GM23338 (cell line): ENCODE measurements around the gene CRACR2B. TPM values are rescaled to one million over a fixed set of nuclear protein-coding genes. Genes with fewer than 3 reads are reported as not detected.

Experiments used
- ATAC-seq: fragments of 200-7000 bp; cut with Tn5 transposase; 3 replicates; pipeline ENCODE4 v1.9.1; 2020
- DNase-seq: peaks from one replicate; pipeline ENCODE4 v3.0.0-alpha.2; 2015; ENCODE audit warnings: low spot score
- H2AFZ ChIP-seq: fragments of 200-600 bp; sonication (generic); 2 replicates; pipeline ENCODE4 v1.8.0; 2016; ENCODE audit warnings: antibody characterized with exemption, mild to moderate bottlenecking, moderate library complexity
- H3F3A ChIP-seq: fragments of 200-600 bp; sonication (generic); replicated peaks from 2 replicates; pipeline ENCODE4 v1.8.0; 2017; ENCODE audit warnings: antibody characterized with exemption, mixed run types, low read depth
- H3K27ac ChIP-seq: fragments of 200-600 bp; sonication (generic); 2 replicates; pipeline ENCODE4 v1.6.1; 2016; ENCODE audit warnings: low read depth
- H3K27me3 ChIP-seq: fragments of 200-600 bp; sonication (generic); 2 replicates; pipeline ENCODE4 v1.8.0; 2016; ENCODE audit warnings: mild to moderate bottlenecking, mixed run types, moderate library complexity; ENCODE audit not compliant: insufficient read depth
- H3K36me3 ChIP-seq: fragments of 200-600 bp; sonication (generic); 2 replicates; pipeline ENCODE4 v1.8.0; 2016; ENCODE audit warnings: mild to moderate bottlenecking; ENCODE audit not compliant: insufficient read depth
- H3K4me1 ChIP-seq: fragments of 200-600 bp; sonication (generic); 2 replicates; pipeline ENCODE4 v1.8.0; 2016; ENCODE audit warnings: mild to moderate bottlenecking, moderate library complexity; ENCODE audit not compliant: insufficient read depth
- H3K4me2 ChIP-seq: fragments of 200-600 bp; sonication (generic); 2 replicates; pipeline ENCODE4 v1.7.1; 2017; ENCODE audit warnings: mixed run types
- H3K4me3 ChIP-seq: fragments of 200-600 bp; sonication (generic); 2 replicates; pipeline ENCODE4 v1.6.1; 2016; ENCODE audit warnings: mixed run types
- H3K79me2 ChIP-seq: fragments of 200-600 bp; sonication (generic); replicated peaks from 2 replicates; pipeline ENCODE4 v1.8.0; 2017; ENCODE audit warnings: mild to moderate bottlenecking; ENCODE audit not compliant: insufficient read depth
- H3K9me2 ChIP-seq: fragments of 200-600 bp; sonication (generic); 2 replicates; pipeline ENCODE4 v1.8.0; 2017; ENCODE audit not compliant: insufficient read depth
- H4K20me1 ChIP-seq: fragments of 200-600 bp; sonication (generic); replicated peaks from 2 replicates; pipeline ENCODE4 v1.8.0; 2017; ENCODE audit warnings: mild to moderate bottlenecking; ENCODE audit not compliant: insufficient read depth
- H3K27ac Mint-ChIP-seq: 2 replicates; pipeline ENCODE4 v1.8.0; 2020; ENCODE audit warnings: inconsistent platforms, mild to moderate bottlenecking, moderate library complexity, mixed read lengths
- H3K27me3 Mint-ChIP-seq: 3 replicates; pipeline ENCODE4 v1.8.0; 2022; ENCODE audit warnings: low read depth, mild to moderate bottlenecking, moderate library complexity, mixed read lengths, inconsistent platforms; ENCODE audit not compliant: insufficient read depth, poor library complexity
- H3K36me3 Mint-ChIP-seq: 3 replicates; pipeline ENCODE4 v1.8.0; 2021; ENCODE audit warnings: low read depth, mild to moderate bottlenecking, inconsistent platforms, moderate library complexity, mixed read lengths
- H3K4me1 Mint-ChIP-seq: 3 replicates; pipeline ENCODE4 v1.8.0; 2020; ENCODE audit warnings: mild to moderate bottlenecking, inconsistent platforms, mixed read lengths
- H3K4me3 Mint-ChIP-seq: 3 replicates; pipeline ENCODE4 v1.8.0; 2021; ENCODE audit warnings: moderate library complexity, mild to moderate bottlenecking, inconsistent platforms, mixed read lengths
- H3K9me3 Mint-ChIP-seq: 3 replicates; pipeline ENCODE4 v1.8.0; 2020; ENCODE audit warnings: moderate library complexity, mild to moderate bottlenecking, inconsistent platforms, mixed read lengths
- CREB1 ChIP-seq: fragments of 250-450 bp; sonication (Bioruptor Pico); IDR thresholded peaks from 2 replicates; pipeline ENCODE4 v1.5.0; 2020; ENCODE audit warnings: low read depth, mild to moderate bottlenecking, moderate library complexity
- EZH2 ChIP-seq: fragments of 200-600 bp; sonication (generic); IDR thresholded peaks from one replicate; pipeline ENCODE4 v1.8.0; 2017; ENCODE audit warnings: antibody characterized with exemption, mild to moderate bottlenecking, low read depth; ENCODE audit not compliant: unreplicated experiment
- EZH2phosphoT487 ChIP-seq: fragments of 200-600 bp; sonication (generic); IDR thresholded peaks from one replicate; pipeline ENCODE4 v1.8.1; 2018; ENCODE audit warnings: antibody characterized with exemption; ENCODE audit not compliant: unreplicated experiment
- JUNB ChIP-seq: IDR thresholded peaks from one replicate; pipeline ENCODE4 v1.6.1; 2016; ENCODE audit warnings: antibody characterized with exemption; ENCODE audit not compliant: unreplicated experiment
- NANOG ChIP-seq: IDR thresholded peaks from 2 replicates; pipeline ENCODE4 v1.6.1; 2016; ENCODE audit warnings: antibody characterized with exemption, borderline replicate concordance
- POLR2AphosphoS5 ChIP-seq: IDR thresholded peaks from 2 replicates; pipeline ENCODE4 v1.6.1; 2016; ENCODE audit warnings: antibody characterized with exemption, low read depth
- STAT1 ChIP-seq: IDR thresholded peaks from one replicate; pipeline ENCODE4 v1.6.1; 2016; ENCODE audit warnings: antibody characterized with exemption; ENCODE audit not compliant: unreplicated experiment
- ZNF114 ChIP-seq: fragments of 250-450 bp; sonication (Bioruptor Pico); IDR thresholded peaks from 2 replicates; pipeline ENCODE4 v1.5.0; 2020; ENCODE audit warnings: mild to moderate bottlenecking, moderate library complexity
- ZNF331 ChIP-seq: fragments of 250-450 bp; sonication (Bioruptor Pico); IDR thresholded peaks from 2 replicates; pipeline ENCODE4 v1.5.0; 2020; ENCODE audit warnings: low read depth, mild to moderate bottlenecking, moderate library complexity
- polyA plus RNA-seq: library from polyadenylated mRNA; unstranded; fragments of >200 nt; fragmentation: Nextera tagmentation; extraction: Ambion mirVana; gene quantifications from 2 replicates; pipeline ENCODE4 v1.2.1, GENCODE V29; 2016
- total RNA-seq: library from RNA; depleted of rRNA; stranded (reverse); fragments of >200 nt; shearing (Covaris generic); gene quantifications from 2 replicates; pipeline ENCODE4 v1.2.3, GENCODE V29; 2014
- TF ChIP-seq, protein P1 (sequence below), 2 experiments: fragments of 200-600 bp in 1 of 2; sonication (generic) in 1 of 2; conservative IDR thresholded peaks; 2 replicates each; pipeline versions ENCODE4 v1.5.1 to v1.6.1; 2016 to 2017; ENCODE audit warnings: antibody characterized with exemption in 2 of 2, low read depth in 2 of 2, mild to moderate bottlenecking in 2 of 2, moderate library complexity in 1 of 2
- TF ChIP-seq, protein P2 (sequence below): fragments of 250-450 bp; sonication (Bioruptor Pico); IDR thresholded peaks from 2 replicates; pipeline ENCODE4 v1.5.0; 2020; ENCODE audit warnings: mild to moderate bottlenecking, moderate library complexity
- TF ChIP-seq, protein P3 (sequence below): IDR thresholded peaks from one replicate; pipeline ENCODE4 v1.6.1; 2018; ENCODE audit warnings: antibody characterized with exemption; ENCODE audit not compliant: unreplicated experiment
- TF ChIP-seq, protein P4 (sequence below): IDR thresholded peaks from 2 replicates; pipeline ENCODE4 v1.6.1; 2016; ENCODE audit warnings: antibody characterized with exemption

Gene CRACR2B
- total and polyA plus RNA-seq, 2 experiments from 2014 or later, result 55.9 to 64.1 TPM

DNA sequence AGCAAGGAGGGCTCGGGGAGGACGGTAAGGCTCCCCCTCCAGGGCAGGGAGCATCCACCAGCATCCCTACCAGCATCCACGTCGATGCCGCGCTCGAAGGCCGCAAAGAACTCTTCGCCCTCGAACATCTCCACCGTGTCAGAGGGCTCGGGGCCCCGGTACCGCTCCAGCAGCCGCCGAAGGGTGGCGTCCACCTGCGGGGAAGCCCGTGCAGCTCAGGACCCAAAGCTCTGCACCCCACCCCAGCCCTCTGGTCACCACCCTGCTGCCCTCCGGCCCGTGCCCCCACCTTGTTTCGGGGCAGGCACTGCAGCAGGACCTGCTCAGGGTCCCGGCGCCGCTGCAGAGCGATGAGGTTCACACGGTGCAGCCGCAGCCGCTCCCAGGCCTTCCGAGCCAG, 27.2 kb upstream of the CRACR2B start:
- ATAC-seq (no peak), DNase-seq (no peak)
- Histone ChIP-seq H2AFZ (no peak overlapping the region), H3K36me3 (no peaks in the 10 kb centered on the region), H3K79me2 (no peaks in the 10 kb centered on the region; the same call in 1 of the 2 replicates), H3K4me1 (peaks cover 15% of the 10 kb centered on the region; the same call in 1 of the 2 replicates), H4K20me1 (no peaks in the 10 kb centered on the region), H3K4me3 (no peak overlapping the region), H3K9me2 (no peaks in the 10 kb centered on the region), H3F3A (peaks cover 15% of the 10 kb centered on the region; the same call in 1 of the 2 replicates), H3K4me2 (no peak overlapping the region), H3K27me3 (no peaks in the 10 kb centered on the region), H3K27ac (no peak overlapping the region)
- peaks cover 10% of the 10 kb centered on the region for H3K27me3 Mint-ChIP-seq
- H3K4me3 Mint-ChIP-seq, result no peak overlapping the region
- peaks cover 2% of the 10 kb centered on the region; the same call in 1 of the 3 replicates for H3K36me3 Mint-ChIP-seq
- no peak overlapping the region for H3K27ac Mint-ChIP-seq
- no peaks in the 10 kb centered on the region for H3K9me3 Mint-ChIP-seq
- peaks cover 14% of the 10 kb centered on the region; the same call in 2 of the 3 replicates for H3K4me1 Mint-ChIP-seq
- TF ChIP-seq JUNB (no peak), POLR2AphosphoS5 (no peak), CREB1 (CRISPR knock-in tag) (no peak), NANOG (no peak), STAT1 (no peak), EZH2phosphoT487 (no peak), ZNF114 (no peak), ZNF331 (no peak), EZH2 (no peak)
- TF ChIP-seq, protein P1, sequence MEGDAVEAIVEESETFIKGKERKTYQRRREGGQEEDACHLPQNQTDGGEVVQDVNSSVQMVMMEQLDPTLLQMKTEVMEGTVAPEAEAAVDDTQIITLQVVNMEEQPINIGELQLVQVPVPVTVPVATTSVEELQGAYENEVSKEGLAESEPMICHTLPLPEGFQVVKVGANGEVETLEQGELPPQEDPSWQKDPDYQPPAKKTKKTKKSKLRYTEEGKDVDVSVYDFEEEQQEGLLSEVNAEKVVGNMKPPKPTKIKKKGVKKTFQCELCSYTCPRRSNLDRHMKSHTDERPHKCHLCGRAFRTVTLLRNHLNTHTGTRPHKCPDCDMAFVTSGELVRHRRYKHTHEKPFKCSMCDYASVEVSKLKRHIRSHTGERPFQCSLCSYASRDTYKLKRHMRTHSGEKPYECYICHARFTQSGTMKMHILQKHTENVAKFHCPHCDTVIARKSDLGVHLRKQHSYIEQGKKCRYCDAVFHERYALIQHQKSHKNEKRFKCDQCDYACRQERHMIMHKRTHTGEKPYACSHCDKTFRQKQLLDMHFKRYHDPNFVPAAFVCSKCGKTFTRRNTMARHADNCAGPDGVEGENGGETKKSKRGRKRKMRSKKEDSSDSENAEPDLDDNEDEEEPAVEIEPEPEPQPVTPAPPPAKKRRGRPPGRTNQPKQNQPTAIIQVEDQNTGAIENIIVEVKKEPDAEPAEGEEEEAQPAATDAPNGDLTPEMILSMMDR (conservative IDR thresholded peaks at IDR 0.05; ENCODE audit: low read depth in 2 of 2), result no peak
- TF ChIP-seq, protein P2, sequence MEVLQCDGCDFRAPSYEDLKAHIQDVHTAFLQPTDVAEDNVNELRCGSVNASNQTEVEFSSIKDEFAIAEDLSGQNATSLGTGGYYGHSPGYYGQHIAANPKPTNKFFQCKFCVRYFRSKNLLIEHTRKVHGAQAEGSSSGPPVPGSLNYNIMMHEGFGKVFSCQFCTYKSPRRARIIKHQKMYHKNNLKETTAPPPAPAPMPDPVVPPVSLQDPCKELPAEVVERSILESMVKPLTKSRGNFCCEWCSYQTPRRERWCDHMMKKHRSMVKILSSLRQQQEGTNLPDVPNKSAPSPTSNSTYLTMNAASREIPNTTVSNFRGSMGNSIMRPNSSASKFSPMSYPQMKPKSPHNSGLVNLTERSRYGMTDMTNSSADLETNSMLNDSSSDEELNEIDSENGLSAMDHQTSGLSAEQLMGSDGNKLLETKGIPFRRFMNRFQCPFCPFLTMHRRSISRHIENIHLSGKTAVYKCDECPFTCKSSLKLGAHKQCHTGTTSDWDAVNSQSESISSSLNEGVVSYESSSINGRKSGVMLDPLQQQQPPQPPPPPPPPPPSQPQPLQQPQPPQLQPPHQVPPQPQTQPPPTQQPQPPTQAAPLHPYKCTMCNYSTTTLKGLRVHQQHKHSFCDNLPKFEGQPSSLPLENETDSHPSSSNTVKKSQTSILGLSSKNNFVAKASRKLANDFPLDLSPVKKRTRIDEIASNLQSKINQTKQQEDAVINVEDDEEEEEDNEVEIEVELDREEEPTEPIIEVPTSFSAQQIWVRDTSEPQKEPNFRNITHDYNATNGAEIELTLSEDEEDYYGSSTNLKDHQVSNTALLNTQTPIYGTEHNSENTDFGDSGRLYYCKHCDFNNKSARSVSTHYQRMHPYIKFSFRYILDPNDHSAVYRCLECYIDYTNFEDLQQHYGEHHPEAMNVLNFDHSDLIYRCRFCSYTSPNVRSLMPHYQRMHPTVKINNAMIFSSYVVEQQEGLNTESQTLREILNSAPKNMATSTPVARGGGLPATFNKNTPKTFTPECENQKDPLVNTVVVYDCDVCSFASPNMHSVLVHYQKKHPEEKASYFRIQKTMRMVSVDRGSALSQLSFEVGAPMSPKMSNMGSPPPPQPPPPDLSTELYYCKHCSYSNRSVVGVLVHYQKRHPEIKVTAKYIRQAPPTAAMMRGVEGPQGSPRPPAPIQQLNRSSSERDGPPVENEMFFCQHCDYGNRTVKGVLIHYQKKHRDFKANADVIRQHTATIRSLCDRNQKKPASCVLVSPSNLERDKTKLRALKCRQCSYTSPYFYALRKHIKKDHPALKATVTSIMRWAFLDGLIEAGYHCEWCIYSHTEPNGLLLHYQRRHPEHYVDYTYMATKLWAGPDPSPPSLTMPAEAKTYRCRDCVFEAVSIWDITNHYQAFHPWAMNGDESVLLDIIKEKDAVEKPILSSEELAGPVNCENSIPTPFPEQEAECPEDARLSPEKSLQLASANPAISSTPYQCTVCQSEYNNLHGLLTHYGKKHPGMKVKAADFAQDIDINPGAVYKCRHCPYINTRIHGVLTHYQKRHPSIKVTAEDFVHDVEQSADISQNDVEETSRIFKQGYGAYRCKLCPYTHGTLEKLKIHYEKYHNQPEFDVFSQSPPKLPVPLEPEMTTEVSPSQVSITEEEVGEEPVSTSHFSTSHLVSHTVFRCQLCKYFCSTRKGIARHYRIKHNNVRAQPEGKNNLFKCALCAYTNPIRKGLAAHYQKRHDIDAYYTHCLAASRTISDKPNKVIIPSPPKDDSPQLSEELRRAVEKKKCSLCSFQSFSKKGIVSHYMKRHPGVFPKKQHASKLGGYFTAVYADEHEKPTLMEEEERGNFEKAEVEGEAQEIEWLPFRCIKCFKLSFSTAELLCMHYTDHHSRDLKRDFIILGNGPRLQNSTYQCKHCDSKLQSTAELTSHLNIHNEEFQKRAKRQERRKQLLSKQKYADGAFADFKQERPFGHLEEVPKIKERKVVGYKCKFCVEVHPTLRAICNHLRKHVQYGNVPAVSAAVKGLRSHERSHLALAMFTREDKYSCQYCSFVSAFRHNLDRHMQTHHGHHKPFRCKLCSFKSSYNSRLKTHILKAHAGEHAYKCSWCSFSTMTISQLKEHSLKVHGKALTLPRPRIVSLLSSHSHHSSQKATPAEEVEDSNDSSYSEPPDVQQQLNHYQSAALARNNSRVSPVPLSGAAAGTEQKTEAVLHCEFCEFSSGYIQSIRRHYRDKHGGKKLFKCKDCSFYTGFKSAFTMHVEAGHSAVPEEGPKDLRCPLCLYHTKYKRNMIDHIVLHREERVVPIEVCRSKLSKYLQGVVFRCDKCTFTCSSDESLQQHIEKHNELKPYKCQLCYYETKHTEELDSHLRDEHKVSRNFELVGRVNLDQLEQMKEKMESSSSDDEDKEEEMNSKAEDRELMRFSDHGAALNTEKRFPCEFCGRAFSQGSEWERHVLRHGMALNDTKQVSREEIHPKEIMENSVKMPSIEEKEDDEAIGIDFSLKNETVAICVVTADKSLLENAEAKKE, result no peak
- TF ChIP-seq, protein P3, sequence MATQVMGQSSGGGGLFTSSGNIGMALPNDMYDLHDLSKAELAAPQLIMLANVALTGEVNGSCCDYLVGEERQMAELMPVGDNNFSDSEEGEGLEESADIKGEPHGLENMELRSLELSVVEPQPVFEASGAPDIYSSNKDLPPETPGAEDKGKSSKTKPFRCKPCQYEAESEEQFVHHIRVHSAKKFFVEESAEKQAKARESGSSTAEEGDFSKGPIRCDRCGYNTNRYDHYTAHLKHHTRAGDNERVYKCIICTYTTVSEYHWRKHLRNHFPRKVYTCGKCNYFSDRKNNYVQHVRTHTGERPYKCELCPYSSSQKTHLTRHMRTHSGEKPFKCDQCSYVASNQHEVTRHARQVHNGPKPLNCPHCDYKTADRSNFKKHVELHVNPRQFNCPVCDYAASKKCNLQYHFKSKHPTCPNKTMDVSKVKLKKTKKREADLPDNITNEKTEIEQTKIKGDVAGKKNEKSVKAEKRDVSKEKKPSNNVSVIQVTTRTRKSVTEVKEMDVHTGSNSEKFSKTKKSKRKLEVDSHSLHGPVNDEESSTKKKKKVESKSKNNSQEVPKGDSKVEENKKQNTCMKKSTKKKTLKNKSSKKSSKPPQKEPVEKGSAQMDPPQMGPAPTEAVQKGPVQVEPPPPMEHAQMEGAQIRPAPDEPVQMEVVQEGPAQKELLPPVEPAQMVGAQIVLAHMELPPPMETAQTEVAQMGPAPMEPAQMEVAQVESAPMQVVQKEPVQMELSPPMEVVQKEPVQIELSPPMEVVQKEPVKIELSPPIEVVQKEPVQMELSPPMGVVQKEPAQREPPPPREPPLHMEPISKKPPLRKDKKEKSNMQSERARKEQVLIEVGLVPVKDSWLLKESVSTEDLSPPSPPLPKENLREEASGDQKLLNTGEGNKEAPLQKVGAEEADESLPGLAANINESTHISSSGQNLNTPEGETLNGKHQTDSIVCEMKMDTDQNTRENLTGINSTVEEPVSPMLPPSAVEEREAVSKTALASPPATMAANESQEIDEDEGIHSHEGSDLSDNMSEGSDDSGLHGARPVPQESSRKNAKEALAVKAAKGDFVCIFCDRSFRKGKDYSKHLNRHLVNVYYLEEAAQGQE, result no peak
- TF ChIP-seq, protein P4, sequence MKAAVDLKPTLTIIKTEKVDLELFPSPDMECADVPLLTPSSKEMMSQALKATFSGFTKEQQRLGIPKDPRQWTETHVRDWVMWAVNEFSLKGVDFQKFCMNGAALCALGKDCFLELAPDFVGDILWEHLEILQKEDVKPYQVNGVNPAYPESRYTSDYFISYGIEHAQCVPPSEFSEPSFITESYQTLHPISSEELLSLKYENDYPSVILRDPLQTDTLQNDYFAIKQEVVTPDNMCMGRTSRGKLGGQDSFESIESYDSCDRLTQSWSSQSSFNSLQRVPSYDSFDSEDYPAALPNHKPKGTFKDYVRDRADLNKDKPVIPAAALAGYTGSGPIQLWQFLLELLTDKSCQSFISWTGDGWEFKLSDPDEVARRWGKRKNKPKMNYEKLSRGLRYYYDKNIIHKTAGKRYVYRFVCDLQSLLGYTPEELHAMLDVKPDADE, result no peak
